T-helper 17 cell (primary cell): Measurements from ENCODE around the gene MCF2L2. TPM values are rescaled to one million over a fixed set of nuclear protein-coding genes. Genes with fewer than 3 reads are reported as not detected.

Experiments used
- ATAC-seq: fragments of 150-1000 bp; cut with Tn5 transposase; 2 replicates; pipeline ENCODE4 v1.10.0; 2021; ENCODE audit warnings: mild to moderate bottlenecking, moderate library complexity
- DNase-seq, 3 donors: peaks; one replicate each; pipeline versions ENCODE4 v3.0.0 to v3.0.0-alpha.2; 2020 to 2021
- H3K9me3 ChIP-seq: one replicate; pipeline ENCODE4 v1.7.0; 2013; ENCODE audit warnings: low read length, mild to moderate bottlenecking; ENCODE audit not compliant: control insufficient read depth, poor library complexity, severe bottlenecking
- H3K27ac Mint-ChIP-seq: one replicate; pipeline ENCODE4 v1.8.0; 2022; ENCODE audit warnings: mild to moderate bottlenecking, moderate library complexity, mixed read lengths
- H3K27me3 Mint-ChIP-seq: one replicate; pipeline ENCODE4 v1.8.0; 2022; ENCODE audit warnings: mixed read lengths
- H3K36me3 Mint-ChIP-seq: one replicate; pipeline ENCODE4 v1.8.0; 2022; ENCODE audit warnings: low read depth, mixed read lengths
- H3K4me1 Mint-ChIP-seq: one replicate; pipeline ENCODE4 v1.8.0; 2022; ENCODE audit warnings: mild to moderate bottlenecking, mixed read lengths
- H3K4me3 Mint-ChIP-seq: one replicate; pipeline ENCODE4 v1.8.0; 2022; ENCODE audit warnings: mild to moderate bottlenecking, moderate library complexity, mixed read lengths
- total RNA-seq, 4 donors: library from RNA in 2 of 4; stranded (reverse) in 2 of 4; gene quantifications; one replicate each; pipeline ENCODE4 v1.2.3 and lab custom pipeline; 2022 to 2026

MCF2L2 gene
- total RNA-seq, 2 donors from 2014 or later: 25.7 to 27.2 TPM

- DNase-seq: no peak
Measured at GRCh38 chr3:183158551-183159006, 269.8 kb downstream of the MCF2L2 start.

GRCh38 chr3:183158113-183158512 is 270.3 kb downstream of the MCF2L2 start:
- H3K27me3 Mint-ChIP-seq: no peaks in the 10 kb centered on the region
- no peak overlapping the region for H3K4me3 Mint-ChIP-seq
- no peak for DNase-seq
- ATAC-seq: no peak
- H3K4me1 Mint-ChIP-seq: peaks cover 17% of the 10 kb centered on the region
- no peaks in the 10 kb centered on the region for H3K9me3 ChIP-seq
- no peak overlapping the region for H3K27ac Mint-ChIP-seq
- H3K36me3 Mint-ChIP-seq: peaks cover 6% of the 10 kb centered on the region

More at GRCh38 chr3:183158551-183159006, 269.8 kb downstream of the MCF2L2 start:
- H3K9me3 ChIP-seq: no peaks in the 10 kb centered on the region
- peaks cover 17% of the 10 kb centered on the region for H3K4me1 Mint-ChIP-seq
- no peaks in the 10 kb centered on the region for H3K27me3 Mint-ChIP-seq
- no peak overlapping the region for H3K4me3 Mint-ChIP-seq
- H3K36me3 Mint-ChIP-seq: peaks cover 6% of the 10 kb centered on the region
- no peak overlapping the region for H3K27ac Mint-ChIP-seq
- no peak for ATAC-seq

- Mint-ChIP-seq H3K27ac (no peak overlapping the region), H3K4me3 (no peak overlapping the region), H3K27me3 (no peaks in the 10 kb centered on the region), H3K4me1 (peaks cover 9% of the 10 kb centered on the region), H3K36me3 (peaks cover 6% of the 10 kb centered on the region)
- ATAC-seq (no peak), DNase-seq (no peak)
- H3K9me3 ChIP-seq: no peaks in the 10 kb centered on the region
Measured at GRCh38 chr3:183156266-183156665, 272.2 kb downstream of the MCF2L2 start.

GRCh38 chr3:183155499-183155898 is 272.9 kb downstream of the MCF2L2 start:
- H3K27ac Mint-ChIP-seq: no peak overlapping the region
- no peaks in the 10 kb centered on the region for H3K27me3 Mint-ChIP-seq
- no peak overlapping the region for H3K4me3 Mint-ChIP-seq
- no peaks in the 10 kb centered on the region for H3K9me3 ChIP-seq
- H3K36me3 Mint-ChIP-seq: peaks cover 6% of the 10 kb centered on the region
- ATAC-seq (no peak), DNase-seq (no peak)
- peaks cover 9% of the 10 kb centered on the region for H3K4me1 Mint-ChIP-seq

- Mint-ChIP-seq H3K36me3 (peaks cover 6% of the 10 kb centered on the region), H3K27me3 (no peaks in the 10 kb centered on the region), H3K4me1 (peaks cover 6% of the 10 kb centered on the region), H3K27ac (no peak overlapping the region), H3K4me3 (no peak overlapping the region)
- ATAC-seq (no peak), DNase-seq (no peak)
- H3K9me3 ChIP-seq: no peaks in the 10 kb centered on the region
Measured at GRCh38 chr3:183153210-183153950, 275.0 kb downstream of the MCF2L2 start.

- Mint-ChIP-seq H3K36me3 (peaks cover 4% of the 10 kb centered on the region), H3K27ac (no peak overlapping the region), H3K4me1 (peaks cover 3% of the 10 kb centered on the region), H3K4me3 (no peak overlapping the region), H3K27me3 (no peaks in the 10 kb centered on the region)
- no peaks in the 10 kb centered on the region for H3K9me3 ChIP-seq
- ATAC-seq: no peak
- no peak for DNase-seq
Measured at GRCh38 chr3:183151821-183152351, 276.5 kb downstream of the MCF2L2 start.

- H3K4me3 Mint-ChIP-seq: no peak overlapping the region
- DNase-seq: no peak
- no peaks in the 10 kb centered on the region for H3K9me3 ChIP-seq
- ATAC-seq: no peak
- no peak overlapping the region for H3K27ac Mint-ChIP-seq
- H3K27me3 Mint-ChIP-seq: no peaks in the 10 kb centered on the region
- H3K4me1 Mint-ChIP-seq: peaks cover 3% of the 10 kb centered on the region
- peaks cover 4% of the 10 kb centered on the region for H3K36me3 Mint-ChIP-seq
Measured at GRCh38 chr3:183151086-183151485, 277.3 kb downstream of the MCF2L2 start.

- no peaks in the 10 kb centered on the region for H3K27me3 Mint-ChIP-seq
- H3K36me3 Mint-ChIP-seq: peaks cover 4% of the 10 kb centered on the region
- no peak overlapping the region for H3K4me3 Mint-ChIP-seq
- no peaks in the 10 kb centered on the region for H3K9me3 ChIP-seq
- H3K27ac Mint-ChIP-seq: no peak overlapping the region
- no peak for ATAC-seq
- DNase-seq: no peak
- peaks cover 3% of the 10 kb centered on the region for H3K4me1 Mint-ChIP-seq
Measured at GRCh38 chr3:183149915-183150750, 278.3 kb downstream of the MCF2L2 start.

- H3K4me1 Mint-ChIP-seq: no peaks in the 10 kb centered on the region
- H3K27ac Mint-ChIP-seq: no peak overlapping the region
- H3K4me3 Mint-ChIP-seq: no peak overlapping the region
- H3K27me3 Mint-ChIP-seq: no peaks in the 10 kb centered on the region
- H3K9me3 ChIP-seq: no peaks in the 10 kb centered on the region
- DNase-seq (no peak), ATAC-seq (no peak)
- peaks cover 7% of the 10 kb centered on the region for H3K36me3 Mint-ChIP-seq
Measured at GRCh38 chr3:183148056-183148455, 280.4 kb downstream of the MCF2L2 start.

- Mint-ChIP-seq H3K36me3 (peaks cover 7% of the 10 kb centered on the region), H3K4me1 (no peaks in the 10 kb centered on the region), H3K27ac (no peak overlapping the region), H3K27me3 (no peaks in the 10 kb centered on the region), H3K4me3 (no peak overlapping the region)
- H3K9me3 ChIP-seq: no peaks in the 10 kb centered on the region
- ATAC-seq (no peak), DNase-seq (no peak)
Measured at GRCh38 chr3:183144363-183144762, 284.1 kb downstream of the MCF2L2 start.

GRCh38 chr3:183142199-183142598 is 286.2 kb downstream of the MCF2L2 start:
- no peak for ATAC-seq
- no peak overlapping the region for H3K27ac Mint-ChIP-seq

GRCh38 chr3:183134844-183135243 is 293.6 kb downstream of the MCF2L2 start:
- Mint-ChIP-seq H3K4me1 (no peaks in the 10 kb centered on the region), H3K27ac (no peak overlapping the region), H3K27me3 (no peaks in the 10 kb centered on the region), H3K36me3 (peaks cover 9% of the 10 kb centered on the region), H3K4me3 (no peak overlapping the region)
- no peak for ATAC-seq
- H3K9me3 ChIP-seq: no peaks in the 10 kb centered on the region
- DNase-seq: no peak

More at GRCh38 chr3:183142199-183142598, 286.2 kb downstream of the MCF2L2 start:
- DNase-seq: no peak
- no peaks in the 10 kb centered on the region for H3K9me3 ChIP-seq
- Mint-ChIP-seq H3K4me3 (no peak overlapping the region), H3K4me1 (no peaks in the 10 kb centered on the region), H3K36me3 (peaks cover 9% of the 10 kb centered on the region), H3K27me3 (no peaks in the 10 kb centered on the region)

- Mint-ChIP-seq H3K36me3 (peaks cover 7% of the 10 kb centered on the region), H3K27ac (no peak overlapping the region), H3K4me1 (no peaks in the 10 kb centered on the region), H3K27me3 (no peaks in the 10 kb centered on the region), H3K4me3 (no peak overlapping the region)
- ATAC-seq: no peak
- H3K9me3 ChIP-seq: peaks cover 3% of the 10 kb centered on the region
- DNase-seq: no peak
Measured at GRCh38 chr3:183132409-183132808, 296.0 kb downstream of the MCF2L2 start.
